Occipital lobe (tissue), 2 donors: ENCODE measurements around the gene ZNF394. TPM values are rescaled to one million over a fixed set of nuclear protein-coding genes. Genes with fewer than 3 reads are reported as not detected.

ENCODE experiments used
- DNase-seq: peaks from one replicate; lab custom pipeline; 2025; lab: John Stamatoyannopoulos, UW
- total RNA-seq: library from RNA; depleted of rRNA; stranded (reverse); fragments of >200 nt; gene quantifications from one replicate; pipeline ENCODE4 v1.2.3, GENCODE V29; 2014

The ZNF394 gene
- total RNA-seq, 1 donor from 2014 or later, result 36.3 TPM

- peak; percentile 56 for DNase-seq
Observed at GRCh38 chr7:99451936-99452335, 48.1 kb downstream of the ZNF394 start.

- no peak for DNase-seq
Observed at GRCh38 chr7:99449326-99449725, 50.8 kb downstream of the ZNF394 start.

GRCh38 chr7:99448855-99449254 lies 51.2 kb downstream of the ZNF394 start:
- DNase-seq, result no peak

DNA sequence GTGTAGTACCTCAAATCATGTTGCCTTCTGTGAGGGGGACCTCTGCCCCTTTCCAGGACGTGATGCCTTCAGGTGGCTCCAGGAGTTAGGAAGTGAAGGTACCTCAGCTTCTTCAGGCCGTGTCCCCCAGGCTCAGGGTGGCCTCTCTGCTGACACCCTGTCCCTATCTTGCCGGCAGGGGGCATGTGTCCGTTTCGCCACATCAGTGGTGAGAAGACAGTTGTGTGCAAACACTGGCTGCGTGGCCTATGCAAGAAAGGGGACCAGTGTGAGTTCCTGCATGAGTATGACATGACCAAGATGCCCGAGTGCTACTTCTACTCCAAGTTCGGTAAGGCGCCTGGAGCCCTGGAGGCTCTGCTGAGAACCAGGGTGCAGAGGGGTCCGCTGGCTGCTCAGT lies 52.1 kb downstream of the ZNF394 start:
- no peak for DNase-seq

DNA sequence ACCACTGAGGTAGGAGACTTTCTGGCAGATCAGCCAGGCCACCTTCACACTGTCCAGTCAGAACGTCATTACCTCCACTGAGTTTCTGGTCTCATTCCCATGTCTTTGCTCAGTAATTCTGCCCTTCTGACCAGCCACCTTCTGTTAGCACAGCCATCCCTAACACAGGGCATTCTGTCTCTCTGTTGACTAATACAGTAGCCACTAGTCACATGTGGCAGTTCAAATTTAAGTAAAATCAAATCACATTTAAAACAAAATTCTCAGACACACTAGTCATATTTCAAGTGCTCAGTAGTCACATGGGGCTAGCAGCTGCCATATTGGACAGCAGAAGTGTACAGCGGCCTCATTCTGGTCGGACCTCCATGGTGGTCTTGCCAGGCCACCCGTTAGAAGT lies 54.0 kb downstream of the ZNF394 start:
- DNase-seq, result no peak

Other genes with a start within 250 kb of the ZNF394 start
- gene MYH16, start 227.4 kb downstream of the ZNF394 start, total RNA-seq, result not detected
- 72.1 TPM for gene ARPC1A, start 174.4 kb downstream of the ZNF394 start, total RNA-seq
- 11.9 TPM for gene ARPC1B, start 125.6 kb downstream of the ZNF394 start, total RNA-seq
- 12.6 TPM for gene PDAP1, start 91.7 kb downstream of the ZNF394 start, total RNA-seq
- 55.2 TPM for gene BUD31, start 91.3 kb downstream of the ZNF394 start, total RNA-seq
- gene PTCD1, start 61.5 kb downstream of the ZNF394 start, total RNA-seq, result 6.6 TPM
- 24.2 TPM for gene CPSF4, start 61.3 kb downstream of the ZNF394 start, total RNA-seq
- gene ATP5MF, start 34.1 kb downstream of the ZNF394 start, total RNA-seq, result 256 TPM
- gene ZNF789, start 27.4 kb downstream of the ZNF394 start, total RNA-seq, result 25.3 TPM
- 19.8 TPM for gene ZKSCAN5, start 4.4 kb upstream of the ZNF394 start, total RNA-seq
- 18.9 TPM for gene FAM200A, start 51.8 kb upstream of the ZNF394 start, total RNA-seq
- gene ZNF655, start 58.4 kb upstream of the ZNF394 start, total RNA-seq, result 79.1 TPM
- gene TMEM225B, start 98.0 kb upstream of the ZNF394 start, total RNA-seq, result not detected
- 18.4 TPM for gene ZSCAN25, start 116.7 kb upstream of the ZNF394 start, total RNA-seq
- 1.6 TPM for gene CYP3A5, start 179.7 kb upstream of the ZNF394 start, total RNA-seq
- gene CYP3A7, start 234.9 kb upstream of the ZNF394 start, total RNA-seq, result not detected